Cortex of kidney (tissue), 1 donor: ENCODE measurements around the gene SERPINA3.
"Not testable (repeated sequence)": the region's sequence is repeated elsewhere in the genome, so short reads cannot be mapped to it uniquely, and the experiment has no call there.

Experiments
- DNase-seq: peaks from one replicate; lab custom pipeline; 2025; lab: John Stamatoyannopoulos, UW

SERPINA3 gene

GRCh38 chr14:94633121-94633520 is 20.9 kb downstream of the SERPINA3 start:
- no peak for DNase-seq

GRCh38 chr14:94635154-94635553 is 23.0 kb downstream of the SERPINA3 start:
- no peak for DNase-seq

- no peak for DNase-seq
Measured at GRCh38 chr14:94636744-94637412, 24.7 kb downstream of the SERPINA3 start.

GRCh38 chr14:94637814-94638213 is 25.6 kb downstream of the SERPINA3 start:
- DNase-seq, result not testable (repeated sequence)

GRCh38 chr14:94638339-94638738 is 26.1 kb downstream of the SERPINA3 start:
- DNase-seq, result no peak

- no peak for DNase-seq
Measured at GRCh38 chr14:94638961-94639817, 27.0 kb downstream of the SERPINA3 start.

GRCh38 chr14:94640721-94641631 is 28.8 kb downstream of the SERPINA3 start:
- no peak for DNase-seq

- DNase-seq, result no peak
Measured at GRCh38 chr14:94641632-94641955, 29.4 kb downstream of the SERPINA3 start.

- DNase-seq, result no peak
Measured at GRCh38 chr14:94643316-94644101, 31.3 kb downstream of the SERPINA3 start.

GRCh38 chr14:94644102-94644535 is 31.9 kb downstream of the SERPINA3 start:
- no peak for DNase-seq

- DNase-seq, result no peak
Measured at GRCh38 chr14:94646066-94646465, 33.9 kb downstream of the SERPINA3 start.

GRCh38 chr14:94646481-94646880 is 34.3 kb downstream of the SERPINA3 start:
- DNase-seq, result no peak

GRCh38 chr14:94648801-94649200 is 36.6 kb downstream of the SERPINA3 start:
- no peak for DNase-seq

- DNase-seq, result no peak
Measured at GRCh38 chr14:94649543-94650443, 37.6 kb downstream of the SERPINA3 start.

- DNase-seq, result no peak
Measured at GRCh38 chr14:94650444-94650775, 38.2 kb downstream of the SERPINA3 start.

- no peak for DNase-seq
Measured at GRCh38 chr14:94650806-94651805, 38.9 kb downstream of the SERPINA3 start.

GRCh38 chr14:94653321-94653720 is 41.1 kb downstream of the SERPINA3 start:
- DNase-seq, result no peak

- no peak for DNase-seq
Measured at GRCh38 chr14:94654071-94654861, 42.1 kb downstream of the SERPINA3 start.
